Activated B cell treated with CpG ODN at 0.5 μM for 24 hours (primary cell): ENCODE results near the gene FADS6. TPM values are rescaled to one million over a fixed set of nuclear protein-coding genes. Genes with fewer than 3 reads are reported as not detected.

Experiments
- ATAC-seq: fragments of 200-7000 bp; cut with Tn5 transposase; one replicate; pipeline ENCODE4 v1.10.0; 2021; ENCODE audit warnings: low read depth, mild to moderate bottlenecking, moderate library complexity
- CTCF ChIA-PET: fragments of 350-600 bp; sonication (Branson Sonifier 250); formaldehyde crosslinking; loops from one replicate; lab custom pipeline; 2021; ENCODE audit warnings: antibody characterized with exemption; lab: Charles Lee
- POLR2A ChIA-PET: fragments of 350-600 bp; sonication (Branson Sonifier 250); formaldehyde crosslinking; loops from one replicate; lab custom pipeline; 2021; ENCODE audit warnings: antibody characterized with exemption; lab: Charles Lee
- DNase-seq: peaks from one replicate; pipeline ENCODE4 v3.0.0; 2022
- H3K27ac Mint-ChIP-seq: one replicate; pipeline ENCODE4 v1.8.0; 2020; ENCODE audit warnings: mixed read lengths
- H3K27me3 Mint-ChIP-seq: one replicate; pipeline ENCODE4 v1.8.0; 2021; ENCODE audit warnings: mixed read lengths
- H3K36me3 Mint-ChIP-seq: one replicate; pipeline ENCODE4 v1.8.0; 2021; ENCODE audit warnings: low read depth, mixed read lengths
- H3K4me1 Mint-ChIP-seq: one replicate; pipeline ENCODE4 v1.8.0; 2021; ENCODE audit warnings: mixed read lengths
- H3K4me3 Mint-ChIP-seq: one replicate; pipeline ENCODE4 v1.8.0; 2020; ENCODE audit warnings: mild to moderate bottlenecking, mixed read lengths
- H3K9me3 Mint-ChIP-seq: one replicate; pipeline ENCODE4 v1.8.0; 2020; ENCODE audit warnings: mixed read lengths
- intact Hi-C: fragments of 100-400 bp; cut with micrococcal nuclease; formaldehyde crosslinking; loops from one replicate; pipeline ENCODE4 v1.15.1; 2024
- total RNA-seq: library from RNA; stranded (reverse); gene quantifications from 2 replicates; pipeline ENCODE4 v1.2.3, GENCODE V29; 2022
- TF ChIP-seq, protein P1 (sequence below): fragments of 200-600 bp; IDR thresholded peaks from one replicate; pipeline ENCODE4 v1.8.0; 2022; ENCODE audit warnings: antibody characterized with exemption, mild to moderate bottlenecking

FADS6 gene
- total RNA-seq, 1 donor from 2014 or later: not detected

- ChIA-PET CTCF (interaction anchor here (1.1 to 1.7 kb wide), 2 partner anchors 34 to 37 kb away, joined by 4 to 5 read pairs; no protein-coding TSS in a partner anchor), POLR2A (interaction anchor here (1.2 kb wide), 1 partner anchor 23 kb away, joined by 3 read pairs; no protein-coding TSS in a partner anchor)
- H3K4me1 Mint-ChIP-seq: peaks cover 21% of the 10 kb centered on the region
- ATAC-seq (peak; percentile 67), DNase-seq (peak; percentile 68)
- no peaks in the 10 kb centered on the region for H3K9me3 Mint-ChIP-seq
- TF ChIP-seq, protein P1, sequence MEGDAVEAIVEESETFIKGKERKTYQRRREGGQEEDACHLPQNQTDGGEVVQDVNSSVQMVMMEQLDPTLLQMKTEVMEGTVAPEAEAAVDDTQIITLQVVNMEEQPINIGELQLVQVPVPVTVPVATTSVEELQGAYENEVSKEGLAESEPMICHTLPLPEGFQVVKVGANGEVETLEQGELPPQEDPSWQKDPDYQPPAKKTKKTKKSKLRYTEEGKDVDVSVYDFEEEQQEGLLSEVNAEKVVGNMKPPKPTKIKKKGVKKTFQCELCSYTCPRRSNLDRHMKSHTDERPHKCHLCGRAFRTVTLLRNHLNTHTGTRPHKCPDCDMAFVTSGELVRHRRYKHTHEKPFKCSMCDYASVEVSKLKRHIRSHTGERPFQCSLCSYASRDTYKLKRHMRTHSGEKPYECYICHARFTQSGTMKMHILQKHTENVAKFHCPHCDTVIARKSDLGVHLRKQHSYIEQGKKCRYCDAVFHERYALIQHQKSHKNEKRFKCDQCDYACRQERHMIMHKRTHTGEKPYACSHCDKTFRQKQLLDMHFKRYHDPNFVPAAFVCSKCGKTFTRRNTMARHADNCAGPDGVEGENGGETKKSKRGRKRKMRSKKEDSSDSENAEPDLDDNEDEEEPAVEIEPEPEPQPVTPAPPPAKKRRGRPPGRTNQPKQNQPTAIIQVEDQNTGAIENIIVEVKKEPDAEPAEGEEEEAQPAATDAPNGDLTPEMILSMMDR: no peak
- no peak overlapping the region for H3K27ac Mint-ChIP-seq
- H3K27me3 Mint-ChIP-seq: peaks cover 57% of the 10 kb centered on the region
- intact Hi-C loops: loop anchor here (1.0 to 5.0 kb wide), 2 partner anchors 35 to 284 kb away; partner anchors contain the start of gene NUP85
- peak overlapping the region; percentile 63 for H3K4me3 Mint-ChIP-seq
- H3K36me3 Mint-ChIP-seq: no peaks in the 10 kb centered on the region
Observed at GRCh38 chr17:74923538-74924249, 30.3 kb upstream of the FADS6 start.

DNA sequence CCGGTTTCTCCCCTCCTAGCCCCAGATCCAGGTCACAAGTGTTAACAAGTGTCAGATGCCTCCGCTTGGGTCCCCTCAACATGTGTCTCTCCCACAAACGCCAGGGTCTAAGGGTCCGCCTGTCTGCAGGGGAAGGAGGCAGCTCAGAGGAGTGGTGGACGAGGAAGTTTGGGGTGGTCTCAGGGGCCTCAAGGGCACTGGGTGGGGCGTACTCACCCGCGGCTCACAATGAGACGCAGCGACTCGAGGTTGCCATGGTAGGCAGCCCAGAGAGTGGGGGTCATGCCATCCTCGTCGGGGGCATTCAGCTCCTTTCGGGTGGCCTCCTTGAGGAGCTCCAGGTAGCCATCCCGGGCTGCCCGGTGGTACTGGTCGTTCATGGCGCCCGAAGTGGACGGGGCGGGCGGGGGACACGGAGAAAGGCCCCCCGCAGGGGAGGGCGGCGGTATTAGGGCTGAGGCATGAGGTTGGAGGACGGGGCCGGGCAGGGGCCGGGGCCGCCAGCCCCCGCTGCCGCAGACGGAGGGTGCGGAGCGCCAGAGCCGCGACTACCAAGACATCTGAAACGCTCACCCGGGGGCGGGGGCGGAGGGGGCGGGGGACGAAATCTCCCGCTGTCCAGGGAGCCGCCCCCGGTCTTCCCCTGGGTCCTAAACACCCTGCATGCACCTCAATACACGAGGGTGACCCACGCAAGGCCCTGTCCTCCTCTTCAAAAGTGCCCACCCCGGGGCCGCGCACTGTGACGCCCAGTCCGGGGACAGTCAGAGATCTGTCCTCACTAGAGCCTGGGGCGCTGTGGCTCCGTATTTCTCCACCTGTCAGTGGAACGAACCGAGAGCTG lies 29.5 kb upstream of the FADS6 start, which contains the start of gene USH1G:
TSS of gene USH1G (minus strand) at position 562 of the 844 bp plus-strand sequence. CDS start at position 380, 182 bp downstream.
- H3K27me3 Mint-ChIP-seq: peaks cover 53% of the 10 kb centered on the region

DNA sequence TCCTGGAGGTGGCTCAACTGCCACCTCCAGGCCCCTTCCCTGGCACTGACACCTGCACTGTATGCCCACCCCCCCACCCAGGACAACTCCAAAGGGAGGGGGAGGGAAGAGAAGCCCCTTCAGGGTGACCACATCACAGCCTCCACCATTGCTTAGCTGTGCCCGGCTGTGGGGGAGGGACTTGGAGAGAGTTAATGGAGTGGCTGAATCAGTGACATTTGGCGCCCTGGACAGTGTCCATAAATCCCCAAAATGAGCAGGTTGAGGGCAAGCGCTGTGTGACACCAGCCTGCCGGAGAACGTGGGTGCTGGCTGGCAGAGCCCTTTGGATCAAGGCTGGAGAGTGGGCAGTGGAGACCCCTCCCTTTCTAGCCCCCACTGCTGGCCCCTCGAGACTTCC lies 28.7 kb upstream of the FADS6 start:
- no peak overlapping the region for H3K4me3 Mint-ChIP-seq
- DNase-seq: no peak
- peaks cover 21% of the 10 kb centered on the region for H3K4me1 Mint-ChIP-seq
- intact Hi-C loops: loop anchor here (5.0 kb wide), 1 partner anchor 285 kb away; the partner anchor contains the start of gene NUP85
- no peaks in the 10 kb centered on the region for H3K9me3 Mint-ChIP-seq
- H3K27me3 Mint-ChIP-seq: peaks cover 49% of the 10 kb centered on the region
- H3K27ac Mint-ChIP-seq: no peak overlapping the region
- ATAC-seq: no peak
- ChIA-PET POLR2A (no interaction called here), CTCF (no interaction called here)
- TF ChIP-seq, protein P1: no peak
- H3K36me3 Mint-ChIP-seq: no peaks in the 10 kb centered on the region

More for the DNA sequence above, 29.5 kb upstream of the FADS6 start, which contains the start of gene USH1G:
- DNase-seq (peak; percentile 28), ATAC-seq (peak; percentile 32)
- TF ChIP-seq, protein P1: no peak
- intact Hi-C loops: loop anchor here (1.0 to 5.0 kb wide), 2 partner anchors 35 to 284 kb away; partner anchors contain the start of gene NUP85
- ChIA-PET POLR2A (no interaction called here), CTCF (interaction anchor here (1.1 to 1.7 kb wide), 2 partner anchors 35 to 38 kb away, joined by 4 to 5 read pairs; no protein-coding TSS in a partner anchor)
- H3K36me3 Mint-ChIP-seq: no peaks in the 10 kb centered on the region
- H3K4me3 Mint-ChIP-seq: peak within 1 kb of the TSS; percentile 63
- no peaks in the 10 kb centered on the region for H3K9me3 Mint-ChIP-seq
- H3K4me1 Mint-ChIP-seq: peaks cover 21% of the 10 kb centered on the region
- no peak within 1 kb of the TSS for H3K27ac Mint-ChIP-seq

GRCh38 chr17:74921769-74922168 lies 28.3 kb upstream of the FADS6 start:
- DNase-seq (no peak), ATAC-seq (no peak)
- Mint-ChIP-seq H3K9me3 (no peaks in the 10 kb centered on the region), H3K4me1 (peaks cover 21% of the 10 kb centered on the region), H3K27me3 (peaks cover 52% of the 10 kb centered on the region), H3K36me3 (no peaks in the 10 kb centered on the region), H3K4me3 (no peak overlapping the region), H3K27ac (no peak overlapping the region)
- TF ChIP-seq, protein P1: no peak
- ChIA-PET CTCF (no interaction called here), POLR2A (no interaction called here)
- intact Hi-C loops: loop anchor here (5.0 kb wide), 1 partner anchor 286 kb away; the partner anchor contains the start of gene NUP85
